ENCODE measurements around the gene ARAP1. TPM values are rescaled to one million over a fixed set of nuclear protein-coding genes. Genes with fewer than 3 reads are reported as not detected.

ARAP1 gene
- total RNA-seq, 2 experiments from 2014 or later, result 129 to 134 TPM

- H3K4me3 Mint-ChIP-seq, result no peak overlapping the region
- H3K4me1 Mint-ChIP-seq, result peaks cover 7% of the 10 kb centered on the region
- no peak overlapping the region for H3K27ac Mint-ChIP-seq
- POLR2A ChIA-PET, result no interaction called here
- no peaks in the 10 kb centered on the region for H3K9me3 Mint-ChIP-seq
- peaks cover 43% of the 10 kb centered on the region for H3K27me3 Mint-ChIP-seq
- ATAC-seq (ENCODE audit: low read depth), result no peak
- H3K36me3 Mint-ChIP-seq, result peaks cover 3% of the 10 kb centered on the region
- no peak for DNase-seq
These were observed 72.3 kb downstream of the ARAP1 start for GRCh38 chr11:72679869-72680268.

- H3K27me3 Mint-ChIP-seq, result peaks cover 57% of the 10 kb centered on the region
These were observed 73.7 kb downstream of the ARAP1 start for GRCh38 chr11:72678524-72678923.

GRCh38 chr11:72676861-72677341 is 75.3 kb downstream of the ARAP1 start:
- Mint-ChIP-seq H3K4me1 (peaks cover 3% of the 10 kb centered on the region), H3K36me3 (no peaks in the 10 kb centered on the region), H3K27ac (no peak overlapping the region), H3K27me3 (peaks cover 73% of the 10 kb centered on the region), H3K9me3 (no peaks in the 10 kb centered on the region), H3K4me3 (no peak overlapping the region)
- POLR2A ChIA-PET, result no interaction called here
- DNase-seq (peak; percentile 84), ATAC-seq (ENCODE audit: low read depth) (peak; percentile 73)

More at GRCh38 chr11:72678524-72678923, 73.7 kb downstream of the ARAP1 start:
- DNase-seq, result no peak
- peaks cover under 1% of the 10 kb centered on the region for H3K36me3 Mint-ChIP-seq
- no peak overlapping the region for H3K4me3 Mint-ChIP-seq
- no peaks in the 10 kb centered on the region for H3K9me3 Mint-ChIP-seq
- peaks cover 5% of the 10 kb centered on the region for H3K4me1 Mint-ChIP-seq
- no peak overlapping the region for H3K27ac Mint-ChIP-seq
- POLR2A ChIA-PET, result no interaction called here
- ATAC-seq (ENCODE audit: low read depth), result no peak

- POLR2A ChIA-PET, result no interaction called here
- ATAC-seq (ENCODE audit: low read depth) (no peak), DNase-seq (no peak)
- peaks cover 85% of the 10 kb centered on the region for H3K27me3 Mint-ChIP-seq
- peaks cover 3% of the 10 kb centered on the region for H3K4me1 Mint-ChIP-seq
- no peaks in the 10 kb centered on the region for H3K9me3 Mint-ChIP-seq
- no peaks in the 10 kb centered on the region for H3K36me3 Mint-ChIP-seq
- no peak overlapping the region for H3K27ac Mint-ChIP-seq
- H3K4me3 Mint-ChIP-seq, result no peak overlapping the region
These were observed 77.0 kb downstream of the ARAP1 start for GRCh38 chr11:72675221-72675620.

GRCh38 chr11:72673943-72674828 is 78.0 kb downstream of the ARAP1 start, which contains the start of gene PDE2A:
Gene PDE2A (minus strand): TSS chr11:72674422. CDS start chr11:72674207, 215 bp downstream.
- H3K36me3 Mint-ChIP-seq, result no peaks in the 10 kb centered on the region
- H3K27ac Mint-ChIP-seq, result no peak within 1 kb of the TSS
- POLR2A ChIA-PET, result no interaction called here
- H3K4me1 Mint-ChIP-seq, result peaks cover 3% of the 10 kb centered on the region
- no peak within 1 kb of the TSS for H3K4me3 Mint-ChIP-seq
- H3K9me3 Mint-ChIP-seq, result no peaks in the 10 kb centered on the region
- ATAC-seq (ENCODE audit: low read depth), result no peak
- H3K27me3 Mint-ChIP-seq, result peaks cover 78% of the 10 kb centered on the region
- peak; percentile 29 for DNase-seq

- ATAC-seq (ENCODE audit: low read depth) (no peak), DNase-seq (no peak)
- peaks cover 76% of the 10 kb centered on the region for H3K27me3 Mint-ChIP-seq
- POLR2A ChIA-PET, result no interaction called here
- no peaks in the 10 kb centered on the region for H3K9me3 Mint-ChIP-seq
- H3K4me3 Mint-ChIP-seq, result no peak overlapping the region
- peaks cover 10% of the 10 kb centered on the region for H3K4me1 Mint-ChIP-seq
- no peaks in the 10 kb centered on the region for H3K36me3 Mint-ChIP-seq
- no peak overlapping the region for H3K27ac Mint-ChIP-seq
These were observed 78.8 kb downstream of the ARAP1 start for GRCh38 chr11:72673284-72673942.

- H3K36me3 Mint-ChIP-seq, result no peaks in the 10 kb centered on the region
- H3K27me3 Mint-ChIP-seq, result peaks cover 69% of the 10 kb centered on the region
- H3K27ac Mint-ChIP-seq, result no peak overlapping the region
- no peak for DNase-seq
- H3K4me1 Mint-ChIP-seq, result peaks cover 12% of the 10 kb centered on the region
- H3K9me3 Mint-ChIP-seq, result no peaks in the 10 kb centered on the region
- ATAC-seq (ENCODE audit: low read depth), result no peak
- POLR2A ChIA-PET, result no interaction called here
- H3K4me3 Mint-ChIP-seq, result no peak overlapping the region
These were observed 79.5 kb downstream of the ARAP1 start for GRCh38 chr11:72672597-72673238.

- peaks cover 10% of the 10 kb centered on the region for H3K4me1 Mint-ChIP-seq
- ATAC-seq (ENCODE audit: low read depth), result no peak
- no peaks in the 10 kb centered on the region for H3K36me3 Mint-ChIP-seq
- no peak overlapping the region for H3K27ac Mint-ChIP-seq
- H3K4me3 Mint-ChIP-seq, result no peak overlapping the region
- peaks cover 58% of the 10 kb centered on the region for H3K27me3 Mint-ChIP-seq
- no peak for DNase-seq
- H3K9me3 Mint-ChIP-seq, result peaks cover 7% of the 10 kb centered on the region
- POLR2A ChIA-PET, result no interaction called here
These were observed 80.8 kb downstream of the ARAP1 start for GRCh38 chr11:72671152-72672099.

GRCh38 chr11:72670041-72670440 is 82.2 kb downstream of the ARAP1 start:
- POLR2A ChIA-PET, result interaction anchor here (1.1 kb wide), 1 partner anchor 78 kb away, joined by 3 read pairs; no protein-coding TSS in a partner anchor
- DNase-seq (no peak), ATAC-seq (ENCODE audit: low read depth) (no peak)
- Mint-ChIP-seq H3K4me1 (peaks cover 10% of the 10 kb centered on the region), H3K4me3 (no peak overlapping the region), H3K27me3 (peaks cover 49% of the 10 kb centered on the region), H3K9me3 (peaks cover 8% of the 10 kb centered on the region), H3K36me3 (no peaks in the 10 kb centered on the region), H3K27ac (no peak overlapping the region)

GRCh38 chr11:72669527-72669926 is 82.7 kb downstream of the ARAP1 start:
- H3K27me3 Mint-ChIP-seq, result peaks cover 44% of the 10 kb centered on the region
- H3K36me3 Mint-ChIP-seq, result no peaks in the 10 kb centered on the region
- no peak overlapping the region for H3K4me3 Mint-ChIP-seq
- H3K9me3 Mint-ChIP-seq, result peaks cover 8% of the 10 kb centered on the region
- H3K27ac Mint-ChIP-seq, result no peak overlapping the region
- POLR2A ChIA-PET, result interaction anchor here (1.1 to 1.5 kb wide), 2 partner anchors 78 to 146 kb away, joined by 3 to 4 read pairs; no protein-coding TSS in a partner anchor
- DNase-seq (no peak), ATAC-seq (ENCODE audit: low read depth) (no peak)
- peaks cover 10% of the 10 kb centered on the region for H3K4me1 Mint-ChIP-seq

- Mint-ChIP-seq H3K27me3 (peaks cover 40% of the 10 kb centered on the region), H3K36me3 (no peaks in the 10 kb centered on the region), H3K9me3 (peaks cover 8% of the 10 kb centered on the region), H3K4me1 (peaks cover 9% of the 10 kb centered on the region), H3K27ac (no peak overlapping the region), H3K4me3 (peak overlapping the region; percentile 6)
- ATAC-seq (ENCODE audit: low read depth), result peak; percentile 93
- POLR2A ChIA-PET, result interaction anchor here (1.1 to 1.5 kb wide), 2 partner anchors 77 to 147 kb away, joined by 3 to 4 read pairs; no protein-coding TSS in a partner anchor
- peak; percentile 61 for DNase-seq
These were observed 83.4 kb downstream of the ARAP1 start for GRCh38 chr11:72668629-72669347.

GRCh38 chr11:72665911-72666472 is 86.2 kb downstream of the ARAP1 start:
- POLR2A ChIA-PET, result no interaction called here
- no peak for DNase-seq
- ATAC-seq (ENCODE audit: low read depth), result no peak
- peaks cover 24% of the 10 kb centered on the region for H3K27me3 Mint-ChIP-seq
- peaks cover 9% of the 10 kb centered on the region for H3K4me1 Mint-ChIP-seq
- H3K27ac Mint-ChIP-seq, result no peak overlapping the region
- H3K4me3 Mint-ChIP-seq, result no peak overlapping the region
- H3K36me3 Mint-ChIP-seq, result no peaks in the 10 kb centered on the region
- peaks cover 8% of the 10 kb centered on the region for H3K9me3 Mint-ChIP-seq

All from activated naive CD8-positive, alpha-beta T cell treated with anti-CD3 and anti-CD28 coated beads, Interleukin-2, amount 10 ng/mL, durations not matched to agents 7 days and 5 days (primary cell).